ENCODE data around the gene KCNT2.
"Not testable (repeated sequence)": the region's sequence is repeated elsewhere in the genome, so short reads cannot be mapped to it uniquely, and the experiment has no call there.

KCNT2 gene

GRCh38 chr1:196302420-196302819, 305.8 kb downstream of the KCNT2 start:
- H3K27ac ChIP-seq (ENCODE audit: low read length) = no peak overlapping the region
- H3K27me3 ChIP-seq (ENCODE audit: insufficient read depth, low read length) = no peaks in the 10 kb centered on the region
- H3K9me3 ChIP-seq (ENCODE audit: insufficient read depth, low read depth, low read length) = no peaks in the 10 kb centered on the region
- no peak overlapping the region for H3K4me3 ChIP-seq (ENCODE audit: low read length)
- H3K4me1 ChIP-seq (ENCODE audit: insufficient read depth, low read length) = peaks cover 39% of the 10 kb centered on the region; the same call in 1 of the 2 replicates
- no peaks in the 10 kb centered on the region for H3K36me3 ChIP-seq (ENCODE audit: insufficient read depth, low read depth, low read length)
- no peak overlapping the region for H3K9ac ChIP-seq (ENCODE audit: low read depth, low read length)

- no peaks in the 10 kb centered on the region for H3K9me3 ChIP-seq (ENCODE audit: insufficient read depth, low read depth, low read length)
- H3K9ac ChIP-seq (ENCODE audit: low read depth, low read length) = no peak overlapping the region
- no peaks in the 10 kb centered on the region for H3K36me3 ChIP-seq (ENCODE audit: insufficient read depth, low read depth, low read length)
- H3K4me1 ChIP-seq (ENCODE audit: insufficient read depth, low read length) = no peaks in the 10 kb centered on the region
- H3K27ac ChIP-seq (ENCODE audit: low read length) = no peak overlapping the region
- no peak overlapping the region for H3K4me3 ChIP-seq (ENCODE audit: low read length)
- no peaks in the 10 kb centered on the region for H3K27me3 ChIP-seq (ENCODE audit: insufficient read depth, low read length)
Observed at GRCh38 chr1:196295766-196296165, 312.5 kb downstream of the KCNT2 start.

GRCh38 chr1:196278816-196279215, 329.4 kb downstream of the KCNT2 start:
- Histone ChIP-seq H3K4me1 (ENCODE audit: insufficient read depth, low read length) (no peaks in the 10 kb centered on the region), H3K27me3 (ENCODE audit: insufficient read depth, low read length) (no peaks in the 10 kb centered on the region), H3K4me3 (ENCODE audit: low read length) (no peak overlapping the region), H3K36me3 (ENCODE audit: insufficient read depth, low read depth, low read length) (peaks cover 40% of the 10 kb centered on the region), H3K9me3 (ENCODE audit: insufficient read depth, low read depth, low read length) (no peaks in the 10 kb centered on the region), H3K9ac (ENCODE audit: low read depth, low read length) (no peak overlapping the region), H3K27ac (ENCODE audit: low read length) (no peak overlapping the region)

- no peak overlapping the region for H3K4me3 ChIP-seq (ENCODE audit: low read length)
- H3K36me3 ChIP-seq (ENCODE audit: insufficient read depth, low read depth, low read length) = peaks cover 40% of the 10 kb centered on the region
- no peak overlapping the region for H3K9ac ChIP-seq (ENCODE audit: low read depth, low read length)
- no peaks in the 10 kb centered on the region for H3K4me1 ChIP-seq (ENCODE audit: insufficient read depth, low read length)
- H3K9me3 ChIP-seq (ENCODE audit: insufficient read depth, low read depth, low read length) = no peaks in the 10 kb centered on the region
- H3K27me3 ChIP-seq (ENCODE audit: insufficient read depth, low read length) = no peaks in the 10 kb centered on the region
- H3K27ac ChIP-seq (ENCODE audit: low read length) = no peak overlapping the region
Observed at GRCh38 chr1:196277860-196278259, 330.4 kb downstream of the KCNT2 start.

- Histone ChIP-seq H3K27me3 (ENCODE audit: insufficient read depth, low read length) (no peaks in the 10 kb centered on the region), H3K9me3 (ENCODE audit: insufficient read depth, low read depth, low read length) (no peaks in the 10 kb centered on the region), H3K4me3 (ENCODE audit: low read length) (no peak overlapping the region), H3K27ac (ENCODE audit: low read length) (no peak overlapping the region), H3K9ac (ENCODE audit: low read depth, low read length) (no peak overlapping the region), H3K36me3 (ENCODE audit: insufficient read depth, low read depth, low read length) (peaks cover 5% of the 10 kb centered on the region; the same call in 1 of the 2 replicates), H3K4me1 (ENCODE audit: insufficient read depth, low read length) (no peaks in the 10 kb centered on the region)
Observed at GRCh38 chr1:196271212-196271947, 336.9 kb downstream of the KCNT2 start.

- not testable (repeated sequence) for H3K4me1 ChIP-seq (ENCODE audit: insufficient read depth, low read length); H3K4me3 ChIP-seq (ENCODE audit: low read length); H3K27me3 ChIP-seq (ENCODE audit: insufficient read depth, low read length); H3K36me3 ChIP-seq (ENCODE audit: insufficient read depth, low read depth, low read length); H3K27ac ChIP-seq (ENCODE audit: low read length); H3K9me3 ChIP-seq (ENCODE audit: insufficient read depth, low read depth, low read length); H3K9ac ChIP-seq (ENCODE audit: low read depth, low read length)
Observed at GRCh38 chr1:196263086-196263485, 345.2 kb downstream of the KCNT2 start.

GRCh38 chr1:196260270-196260669, 348.0 kb downstream of the KCNT2 start:
- Histone ChIP-seq H3K9me3 (ENCODE audit: insufficient read depth, low read depth, low read length) (no peaks in the 10 kb centered on the region), H3K27ac (ENCODE audit: low read length) (no peak overlapping the region), H3K9ac (ENCODE audit: low read depth, low read length) (no peak overlapping the region), H3K36me3 (ENCODE audit: insufficient read depth, low read depth, low read length) (no peaks in the 10 kb centered on the region), H3K4me3 (ENCODE audit: low read length) (no peak overlapping the region), H3K27me3 (ENCODE audit: insufficient read depth, low read length) (no peaks in the 10 kb centered on the region), H3K4me1 (ENCODE audit: insufficient read depth, low read length) (peaks cover 5% of the 10 kb centered on the region; the same call in 1 of the 2 replicates)

- no peaks in the 10 kb centered on the region for H3K27me3 ChIP-seq (ENCODE audit: insufficient read depth, low read length)
- H3K27ac ChIP-seq (ENCODE audit: low read length) = no peak overlapping the region
- H3K36me3 ChIP-seq (ENCODE audit: insufficient read depth, low read depth, low read length) = no peaks in the 10 kb centered on the region
- no peaks in the 10 kb centered on the region for H3K4me1 ChIP-seq (ENCODE audit: insufficient read depth, low read length)
- H3K9ac ChIP-seq (ENCODE audit: low read depth, low read length) = no peak overlapping the region
- H3K9me3 ChIP-seq (ENCODE audit: insufficient read depth, low read depth, low read length) = no peaks in the 10 kb centered on the region
- no peak overlapping the region for H3K4me3 ChIP-seq (ENCODE audit: low read length)
Observed at GRCh38 chr1:196259316-196259715, 348.9 kb downstream of the KCNT2 start.

- no peak overlapping the region for H3K9ac ChIP-seq (ENCODE audit: low read depth, low read length)
- no peaks in the 10 kb centered on the region for H3K36me3 ChIP-seq (ENCODE audit: insufficient read depth, low read depth, low read length)
- no peaks in the 10 kb centered on the region for H3K9me3 ChIP-seq (ENCODE audit: insufficient read depth, low read depth, low read length)
- H3K4me3 ChIP-seq (ENCODE audit: low read length) = no peak overlapping the region
- H3K27me3 ChIP-seq (ENCODE audit: insufficient read depth, low read length) = no peaks in the 10 kb centered on the region
- H3K27ac ChIP-seq (ENCODE audit: low read length) = no peak overlapping the region
- no peaks in the 10 kb centered on the region for H3K4me1 ChIP-seq (ENCODE audit: insufficient read depth, low read length)
Observed at GRCh38 chr1:196255762-196256161, 352.5 kb downstream of the KCNT2 start.

- H3K27me3 ChIP-seq (ENCODE audit: insufficient read depth, low read length) = no peaks in the 10 kb centered on the region
- H3K9me3 ChIP-seq (ENCODE audit: insufficient read depth, low read depth, low read length) = no peaks in the 10 kb centered on the region
- no peak overlapping the region for H3K4me3 ChIP-seq (ENCODE audit: low read length)
- no peaks in the 10 kb centered on the region for H3K4me1 ChIP-seq (ENCODE audit: insufficient read depth, low read length)
- no peak overlapping the region for H3K9ac ChIP-seq (ENCODE audit: low read depth, low read length)
- H3K27ac ChIP-seq (ENCODE audit: low read length) = no peak overlapping the region
- H3K36me3 ChIP-seq (ENCODE audit: insufficient read depth, low read depth, low read length) = no peaks in the 10 kb centered on the region; the same call in 1 of the 2 replicates
Observed at GRCh38 chr1:196229546-196229945, 378.7 kb downstream of the KCNT2 start.

- Histone ChIP-seq H3K4me1 (ENCODE audit: insufficient read depth, low read length) (no peaks in the 10 kb centered on the region), H3K4me3 (ENCODE audit: low read length) (no peak overlapping the region), H3K9me3 (ENCODE audit: insufficient read depth, low read depth, low read length) (no peaks in the 10 kb centered on the region), H3K27me3 (ENCODE audit: insufficient read depth, low read length) (no peaks in the 10 kb centered on the region), H3K36me3 (ENCODE audit: insufficient read depth, low read depth, low read length) (no peaks in the 10 kb centered on the region), H3K27ac (ENCODE audit: low read length) (no peak overlapping the region), H3K9ac (ENCODE audit: low read depth, low read length) (no peak overlapping the region)
Observed at GRCh38 chr1:196214866-196215265, 393.4 kb downstream of the KCNT2 start.

GRCh38 chr1:196209983-196210382, 398.3 kb downstream of the KCNT2 start:
- no peaks in the 10 kb centered on the region for H3K4me1 ChIP-seq (ENCODE audit: insufficient read depth, low read length)
- no peaks in the 10 kb centered on the region for H3K27me3 ChIP-seq (ENCODE audit: insufficient read depth, low read length)
- no peak overlapping the region for H3K4me3 ChIP-seq (ENCODE audit: low read length)
- no peak overlapping the region for H3K27ac ChIP-seq (ENCODE audit: low read length)
- H3K9me3 ChIP-seq (ENCODE audit: insufficient read depth, low read depth, low read length) = no peaks in the 10 kb centered on the region
- no peak overlapping the region for H3K9ac ChIP-seq (ENCODE audit: low read depth, low read length)
- H3K36me3 ChIP-seq (ENCODE audit: insufficient read depth, low read depth, low read length) = no peaks in the 10 kb centered on the region
